GM18502 (cell line): Measurements from ENCODE around the gene CIDEA.
"Not testable (repeated sequence)": the region's sequence is repeated elsewhere in the genome, so short reads cannot be mapped to it uniquely, and the experiment has no call there.

Experiments
- ATAC-seq: cut with Tn5 transposase; IDR thresholded peaks from one replicate; pipeline ENCODE4 v1.9.1; 2021; ENCODE audit warnings: mild to moderate bottlenecking; ENCODE audit not compliant: unreplicated experiment, poor library complexity

CIDEA gene

GRCh38 chr18:12236934-12237832 lies 17.0 kb upstream of the CIDEA start:
- ATAC-seq: peak; percentile 91

GRCh38 chr18:12238826-12239225 lies 15.3 kb upstream of the CIDEA start:
- ATAC-seq: no peak

GRCh38 chr18:12239431-12239830 lies 14.7 kb upstream of the CIDEA start:
- ATAC-seq: no peak

- ATAC-seq: no peak
These were observed 11.4 kb upstream of the CIDEA start for GRCh38 chr18:12242658-12243260.

- ATAC-seq: not testable (repeated sequence)
These were observed 10.9 kb upstream of the CIDEA start for GRCh38 chr18:12243272-12243671.

- no peak for ATAC-seq
These were observed 8.4 kb upstream of the CIDEA start for GRCh38 chr18:12245793-12246135.

GRCh38 chr18:12246849-12247808 lies 7.0 kb upstream of the CIDEA start:
- no peak for ATAC-seq

- no peak for ATAC-seq
These were observed 6.2 kb upstream of the CIDEA start for GRCh38 chr18:12247946-12248345.

- no peak for ATAC-seq
These were observed 5.0 kb upstream of the CIDEA start for GRCh38 chr18:12248926-12249720.

GRCh38 chr18:12251311-12251710 lies 2.9 kb upstream of the CIDEA start:
- ATAC-seq: no peak

- no peak for ATAC-seq
These were observed 2.1 kb upstream of the CIDEA start for GRCh38 chr18:12252061-12252460.

GRCh38 chr18:12253027-12253426 lies 1.1 kb upstream of the CIDEA start:
- no peak for ATAC-seq

GRCh38 chr18:12253663-12254135 lies 462 bp upstream of the CIDEA start:
- no peak for ATAC-seq

GRCh38 chr18:12254820-12255511 lies 805 bp downstream of the CIDEA start:
- ATAC-seq: no peak

GRCh38 chr18:12255626-12256026 lies 1.5 kb downstream of the CIDEA start:
- no peak for ATAC-seq

GRCh38 chr18:12256951-12257350 lies 2.8 kb downstream of the CIDEA start:
- no peak for ATAC-seq

- no peak for ATAC-seq
These were observed 4.0 kb downstream of the CIDEA start for GRCh38 chr18:12257996-12258718.
